DMS79 (cell line): ENCODE results near the gene SELENBP1.
"Not testable (repeated sequence)": the region's sequence is repeated elsewhere in the genome, so short reads cannot be mapped to it uniquely, and the experiment has no call there.

ENCODE experiments used
- DNase-seq: peaks from one replicate; lab custom pipeline; 2025; lab: John Stamatoyannopoulos, UW

The SELENBP1 gene

GRCh38 chr1:151377150-151377884, 4.8 kb upstream of the SELENBP1 start:
- peak; percentile 98 for DNase-seq

GRCh38 chr1:151373196-151373595, 691 bp upstream of the SELENBP1 start:
- no peak for DNase-seq

- DNase-seq, result peak; percentile 71
These were observed 991 bp downstream of the SELENBP1 start for GRCh38 chr1:151371370-151372057.

- DNase-seq, result no peak
These were observed 2.1 kb downstream of the SELENBP1 start for GRCh38 chr1:151370211-151370911.

GRCh38 chr1:151369621-151370048, 2.9 kb downstream of the SELENBP1 start:
- DNase-seq, result no peak

GRCh38 chr1:151369302-151369610, 3.2 kb downstream of the SELENBP1 start:
- no peak for DNase-seq

- peak; percentile 84 for DNase-seq
These were observed 3.9 kb downstream of the SELENBP1 start for GRCh38 chr1:151368393-151369301.

- DNase-seq, result no peak
These were observed 4.7 kb downstream of the SELENBP1 start for GRCh38 chr1:151367658-151368392.

- DNase-seq, result no peak
These were observed 7.5 kb downstream of the SELENBP1 start for GRCh38 chr1:151364996-151365395.

- DNase-seq, result no peak
These were observed 10.0 kb downstream of the SELENBP1 start for GRCh38 chr1:151362308-151363155.

GRCh38 chr1:151361883-151362282, 10.6 kb downstream of the SELENBP1 start:
- DNase-seq, result no peak

GRCh38 chr1:151356696-151357095, 15.8 kb downstream of the SELENBP1 start:
- DNase-seq, result no peak

GRCh38 chr1:151352021-151352718, 20.3 kb downstream of the SELENBP1 start:
- DNase-seq, result no peak

GRCh38 chr1:151350323-151350722, 22.2 kb downstream of the SELENBP1 start:
- DNase-seq, result not testable (repeated sequence)

GRCh38 chr1:151347523-151348246, 24.8 kb downstream of the SELENBP1 start:
- DNase-seq, result no peak

- peak; percentile 94 for DNase-seq
These were observed 25.6 kb downstream of the SELENBP1 start, which contains the start of gene RFX5 for GRCh38 chr1:151346769-151347522. TSS of gene RFX5 (minus strand) at chr1:151347252. CDS start at chr1:151346320, 932 bp downstream.

- no peak for DNase-seq
These were observed 26.3 kb downstream of the SELENBP1 start for GRCh38 chr1:151346082-151346768.
